ENCODE results near the gene ABCD2. TPM values are rescaled to one million over a fixed set of nuclear protein-coding genes. Genes with fewer than 3 reads are reported as not detected.
"Not testable (repeated sequence)": the region's sequence is repeated elsewhere in the genome, so short reads cannot be mapped to it uniquely, and the experiment has no call there.

ABCD2 gene
- polyA plus RNA-seq, 2 donors: 0.02 to 0.04 TPM

- WGBS, 2 donors: 88 to 90% methylated on average over 20 of the region's 20 CpGs
- no peaks in the 10 kb centered on the region for H3K36me3 ChIP-seq (ENCODE audit: control insufficient read depth in 2 of 2, insufficient read depth in 2 of 2, low read length in 1 of 2)
Observed at GRCh38 chr12:39626033-39626814, 6.6 kb upstream of the ABCD2 start.

GRCh38 chr12:39623919-39624318 is 4.3 kb upstream of the ABCD2 start:
- peaks cover 0 to 2% of the 10 kb centered on the region in 2 donors for H3K4me1 ChIP-seq (ENCODE audit: control insufficient read depth in 2 of 2, insufficient read depth in 2 of 2, low read length in 1 of 2)
- no peak overlapping the region for H3K4me3 ChIP-seq (ENCODE audit: low read depth in 1 of 2, low read length in 2 of 2)
- no peaks in the 10 kb centered on the region for H3K9me3 ChIP-seq (ENCODE audit: control insufficient read depth in 2 of 2, insufficient read depth in 1 of 2, low read depth in 1 of 2, low read length in 1 of 2)
- H3K27me3 ChIP-seq (ENCODE audit: control insufficient read depth in 1 of 2, insufficient read depth in 2 of 2, low read length in 2 of 2): no peaks in the 10 kb centered on the region
- no peaks in the 10 kb centered on the region for H3K36me3 ChIP-seq (ENCODE audit: control insufficient read depth in 2 of 2, insufficient read depth in 2 of 2, low read length in 1 of 2)
- WGBS, 2 donors: 67 to 69% methylated on average over 1 of the region's 1 CpG
- H3K27ac ChIP-seq (ENCODE audit: low read depth in 2 of 2, low read length in 1 of 2): no peak overlapping the region

More at GRCh38 chr12:39626033-39626814, 6.6 kb upstream of the ABCD2 start:
- Histone ChIP-seq H3K27ac (ENCODE audit: low read depth in 2 of 2, low read length in 1 of 2) (no peak overlapping the region), H3K9me3 (ENCODE audit: control insufficient read depth in 2 of 2, insufficient read depth in 1 of 2, low read depth in 1 of 2, low read length in 1 of 2) (no peaks in the 10 kb centered on the region), H3K4me1 (ENCODE audit: control insufficient read depth in 2 of 2, insufficient read depth in 2 of 2, low read length in 1 of 2) (no peaks in the 10 kb centered on the region), H3K27me3 (ENCODE audit: control insufficient read depth in 1 of 2, insufficient read depth in 2 of 2, low read length in 2 of 2) (no peaks in the 10 kb centered on the region), H3K4me3 (ENCODE audit: low read depth in 1 of 2, low read length in 2 of 2) (no peak overlapping the region)

- not testable (repeated sequence) for H3K27ac ChIP-seq (ENCODE audit: low read depth in 2 of 2, low read length in 1 of 2); H3K4me3 ChIP-seq (ENCODE audit: low read depth in 1 of 2, low read length in 2 of 2); H3K9me3 ChIP-seq (ENCODE audit: control insufficient read depth in 2 of 2, insufficient read depth in 1 of 2, low read depth in 1 of 2, low read length in 1 of 2); H3K4me1 ChIP-seq (ENCODE audit: control insufficient read depth in 2 of 2, insufficient read depth in 2 of 2, low read length in 1 of 2); H3K27me3 ChIP-seq (ENCODE audit: control insufficient read depth in 1 of 2, insufficient read depth in 2 of 2, low read length in 2 of 2); H3K36me3 ChIP-seq (ENCODE audit: control insufficient read depth in 2 of 2, insufficient read depth in 2 of 2, low read length in 1 of 2)
- WGBS, 2 donors: 94% methylated on average over 10 of the region's 10 CpGs
Observed at GRCh38 chr12:39623160-39623559, 3.6 kb upstream of the ABCD2 start.

- Histone ChIP-seq H3K9me3 (ENCODE audit: control insufficient read depth in 2 of 2, insufficient read depth in 1 of 2, low read depth in 1 of 2, low read length in 1 of 2) (no peaks in the 10 kb centered on the region), H3K4me1 (ENCODE audit: control insufficient read depth in 2 of 2, insufficient read depth in 2 of 2, low read length in 1 of 2) (peaks cover 0 to 2% of the 10 kb centered on the region in 2 donors), H3K27me3 (ENCODE audit: control insufficient read depth in 1 of 2, insufficient read depth in 2 of 2, low read length in 2 of 2) (no peaks in the 10 kb centered on the region), H3K4me3 (ENCODE audit: low read depth in 1 of 2, low read length in 2 of 2) (no peak overlapping the region), H3K27ac (ENCODE audit: low read depth in 2 of 2, low read length in 1 of 2) (peak overlapping the region in 1 of 2 donors; percentile 41), H3K36me3 (ENCODE audit: control insufficient read depth in 2 of 2, insufficient read depth in 2 of 2, low read length in 1 of 2) (no peaks in the 10 kb centered on the region)
- 28 to 39% methylated on average over 1 of the region's 1 CpG for WGBS, 2 donors
Observed at GRCh38 chr12:39622306-39622705, 2.7 kb upstream of the ABCD2 start.

- no peak overlapping the region for H3K4me3 ChIP-seq (ENCODE audit: low read depth in 1 of 2, low read length in 2 of 2)
- H3K4me1 ChIP-seq (ENCODE audit: control insufficient read depth in 2 of 2, insufficient read depth in 2 of 2, low read length in 1 of 2): peaks cover 0 to 2% of the 10 kb centered on the region in 2 donors
- H3K27me3 ChIP-seq (ENCODE audit: control insufficient read depth in 1 of 2, insufficient read depth in 2 of 2, low read length in 2 of 2): no peaks in the 10 kb centered on the region
- H3K36me3 ChIP-seq (ENCODE audit: control insufficient read depth in 2 of 2, insufficient read depth in 2 of 2, low read length in 1 of 2): no peaks in the 10 kb centered on the region
- H3K27ac ChIP-seq (ENCODE audit: low read depth in 2 of 2, low read length in 1 of 2): no peak overlapping the region
- no peaks in the 10 kb centered on the region for H3K9me3 ChIP-seq (ENCODE audit: control insufficient read depth in 2 of 2, insufficient read depth in 1 of 2, low read depth in 1 of 2, low read length in 1 of 2)
Observed at GRCh38 chr12:39621670-39622069, 2.1 kb upstream of the ABCD2 start.

GRCh38 chr12:39620659-39621658 is 1.4 kb upstream of the ABCD2 start:
- Histone ChIP-seq H3K36me3 (ENCODE audit: control insufficient read depth in 2 of 2, insufficient read depth in 2 of 2, low read length in 1 of 2) (no peaks in the 10 kb centered on the region), H3K9me3 (ENCODE audit: control insufficient read depth in 2 of 2, insufficient read depth in 1 of 2, low read depth in 1 of 2, low read length in 1 of 2) (no peaks in the 10 kb centered on the region), H3K27me3 (ENCODE audit: control insufficient read depth in 1 of 2, insufficient read depth in 2 of 2, low read length in 2 of 2) (no peaks in the 10 kb centered on the region), H3K4me3 (ENCODE audit: low read depth in 1 of 2, low read length in 2 of 2) (peak overlapping the region in 1 of 2 donors; percentile 56), H3K4me1 (ENCODE audit: control insufficient read depth in 2 of 2, insufficient read depth in 2 of 2, low read length in 1 of 2) (peaks cover 0 to 2% of the 10 kb centered on the region in 2 donors), H3K27ac (ENCODE audit: low read depth in 2 of 2, low read length in 1 of 2) (peak overlapping the region; percentile 34 to 42)
- 59 to 64% methylated on average over 11 of the region's 11 CpGs for WGBS, 2 donors

- peak overlapping the region; percentile 31 to 56 for H3K4me3 ChIP-seq (ENCODE audit: low read depth in 1 of 2, low read length in 2 of 2)
- H3K27ac ChIP-seq (ENCODE audit: low read depth in 2 of 2, low read length in 1 of 2): no peak overlapping the region
- 16 to 18% methylated on average over 10 of the region's 10 CpGs for WGBS, 2 donors
- no peaks in the 10 kb centered on the region for H3K27me3 ChIP-seq (ENCODE audit: control insufficient read depth in 1 of 2, insufficient read depth in 2 of 2, low read length in 2 of 2)
- H3K36me3 ChIP-seq (ENCODE audit: control insufficient read depth in 2 of 2, insufficient read depth in 2 of 2, low read length in 1 of 2): no peaks in the 10 kb centered on the region
- no peaks in the 10 kb centered on the region for H3K9me3 ChIP-seq (ENCODE audit: control insufficient read depth in 2 of 2, insufficient read depth in 1 of 2, low read depth in 1 of 2, low read length in 1 of 2)
- H3K4me1 ChIP-seq (ENCODE audit: control insufficient read depth in 2 of 2, insufficient read depth in 2 of 2, low read length in 1 of 2): peaks cover 0 to 2% of the 10 kb centered on the region in 2 donors
Observed at GRCh38 chr12:39619316-39619659, 315 bp downstream of the ABCD2 start.

GRCh38 chr12:39618701-39619100 is 902 bp downstream of the ABCD2 start:
- H3K9me3 ChIP-seq (ENCODE audit: control insufficient read depth in 2 of 2, insufficient read depth in 1 of 2, low read depth in 1 of 2, low read length in 1 of 2): no peaks in the 10 kb centered on the region
- H3K4me3 ChIP-seq (ENCODE audit: low read depth in 1 of 2, low read length in 2 of 2): no peak overlapping the region
- no peak overlapping the region for H3K27ac ChIP-seq (ENCODE audit: low read depth in 2 of 2, low read length in 1 of 2)
- H3K4me1 ChIP-seq (ENCODE audit: control insufficient read depth in 2 of 2, insufficient read depth in 2 of 2, low read length in 1 of 2): peaks cover 0 to 2% of the 10 kb centered on the region in 2 donors
- 61 to 68% methylated on average over 5 of the region's 5 CpGs for WGBS, 2 donors
- no peaks in the 10 kb centered on the region for H3K36me3 ChIP-seq (ENCODE audit: control insufficient read depth in 2 of 2, insufficient read depth in 2 of 2, low read length in 1 of 2)
- H3K27me3 ChIP-seq (ENCODE audit: control insufficient read depth in 1 of 2, insufficient read depth in 2 of 2, low read length in 2 of 2): no peaks in the 10 kb centered on the region

- whole genome bisulfite sequencing, 2 donors: 72 to 79% methylated on average over 1 of the region's 1 CpG
- H3K4me3 ChIP-seq (ENCODE audit: low read depth in 1 of 2, low read length in 2 of 2): no peak overlapping the region
Observed at GRCh38 chr12:39617887-39618286, 1.7 kb downstream of the ABCD2 start.

More at GRCh38 chr12:39617887-39618286, 1.7 kb downstream of the ABCD2 start:
- no peak overlapping the region for H3K27ac ChIP-seq (ENCODE audit: low read depth in 2 of 2, low read length in 1 of 2)
- no peaks in the 10 kb centered on the region for H3K9me3 ChIP-seq (ENCODE audit: control insufficient read depth in 2 of 2, insufficient read depth in 1 of 2, low read depth in 1 of 2, low read length in 1 of 2)
- H3K27me3 ChIP-seq (ENCODE audit: control insufficient read depth in 1 of 2, insufficient read depth in 2 of 2, low read length in 2 of 2): no peaks in the 10 kb centered on the region
- peaks cover 0 to 2% of the 10 kb centered on the region in 2 donors for H3K4me1 ChIP-seq (ENCODE audit: control insufficient read depth in 2 of 2, insufficient read depth in 2 of 2, low read length in 1 of 2)
- no peaks in the 10 kb centered on the region for H3K36me3 ChIP-seq (ENCODE audit: control insufficient read depth in 2 of 2, insufficient read depth in 2 of 2, low read length in 1 of 2)

Data from esophagus (tissue), 2 donors.